ENCODE measurements around the gene MRPL22. TPM values are rescaled to one million over a fixed set of nuclear protein-coding genes. Genes with fewer than 3 reads are reported as not detected.

MRPL22 gene
- total and polyA plus RNA-seq, 8 donors, result 33.8 to 44.8 (median 42.6) TPM

DNA sequence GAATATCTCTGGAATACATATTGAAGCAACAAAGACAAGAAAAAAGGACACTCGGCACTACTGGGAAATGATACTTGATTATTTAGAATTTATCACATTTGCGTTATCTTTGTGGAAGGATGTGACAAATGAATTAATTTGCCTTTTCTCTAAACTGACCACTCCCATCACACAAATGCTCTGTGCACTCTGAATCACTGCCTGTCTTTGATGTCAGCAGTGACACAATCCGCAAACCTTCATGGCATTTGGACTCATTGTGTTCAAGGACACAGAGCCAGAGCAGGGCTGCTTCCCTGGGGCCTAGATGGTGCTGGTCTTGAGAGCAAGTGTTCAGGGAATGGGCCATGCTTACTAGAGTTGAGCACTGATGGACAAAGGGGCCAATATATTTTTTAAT, 67.8 kb downstream of the MRPL22 start:
- DNase-seq, result no peak
- Histone ChIP-seq H3K4me1 (no peaks in the 10 kb centered on the region), H3K27me3 (no peaks in the 10 kb centered on the region), H3K4me3 (no peak overlapping the region), H3K9me3 (no peaks in the 10 kb centered on the region), H3K27ac (no peak overlapping the region), H3K36me3 (no peaks in the 10 kb centered on the region)
- TF ChIP-seq, protein P1, sequence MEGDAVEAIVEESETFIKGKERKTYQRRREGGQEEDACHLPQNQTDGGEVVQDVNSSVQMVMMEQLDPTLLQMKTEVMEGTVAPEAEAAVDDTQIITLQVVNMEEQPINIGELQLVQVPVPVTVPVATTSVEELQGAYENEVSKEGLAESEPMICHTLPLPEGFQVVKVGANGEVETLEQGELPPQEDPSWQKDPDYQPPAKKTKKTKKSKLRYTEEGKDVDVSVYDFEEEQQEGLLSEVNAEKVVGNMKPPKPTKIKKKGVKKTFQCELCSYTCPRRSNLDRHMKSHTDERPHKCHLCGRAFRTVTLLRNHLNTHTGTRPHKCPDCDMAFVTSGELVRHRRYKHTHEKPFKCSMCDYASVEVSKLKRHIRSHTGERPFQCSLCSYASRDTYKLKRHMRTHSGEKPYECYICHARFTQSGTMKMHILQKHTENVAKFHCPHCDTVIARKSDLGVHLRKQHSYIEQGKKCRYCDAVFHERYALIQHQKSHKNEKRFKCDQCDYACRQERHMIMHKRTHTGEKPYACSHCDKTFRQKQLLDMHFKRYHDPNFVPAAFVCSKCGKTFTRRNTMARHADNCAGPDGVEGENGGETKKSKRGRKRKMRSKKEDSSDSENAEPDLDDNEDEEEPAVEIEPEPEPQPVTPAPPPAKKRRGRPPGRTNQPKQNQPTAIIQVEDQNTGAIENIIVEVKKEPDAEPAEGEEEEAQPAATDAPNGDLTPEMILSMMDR (IDR thresholded peaks at IDR 0.05), result no peak
- no peak for ATAC-seq
- intact Hi-C loops (cut with DNase I), result no loop called here

DNA sequence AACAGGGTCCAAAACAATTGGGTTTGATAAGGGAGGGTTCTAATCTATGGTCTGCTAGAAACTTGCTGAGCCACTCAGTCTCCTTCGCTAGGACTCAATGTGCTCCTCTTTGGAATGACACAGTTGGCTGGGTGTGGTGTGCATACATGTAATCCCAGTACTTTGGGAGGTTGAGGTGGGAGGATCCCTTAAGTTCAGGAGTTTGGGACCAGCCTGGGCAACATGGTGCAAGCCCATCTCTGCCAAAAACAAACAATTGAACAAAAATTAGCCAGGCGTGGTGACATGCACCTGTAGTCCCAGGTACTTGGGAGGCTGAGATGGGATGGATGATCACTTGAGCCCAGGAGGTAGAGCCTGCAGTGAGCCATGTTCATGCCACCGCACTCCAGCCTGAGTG, 70.0 kb downstream of the MRPL22 start:
- intact Hi-C loops (cut with DNase I), result no loop called here
- DNase-seq (no peak), ATAC-seq (no peak)
- TF ChIP-seq, protein P1 (IDR thresholded peaks at IDR 0.05), result no peak
- Histone ChIP-seq H3K36me3 (no peaks in the 10 kb centered on the region), H3K4me3 (no peak overlapping the region), H3K9me3 (no peaks in the 10 kb centered on the region), H3K4me1 (no peaks in the 10 kb centered on the region), H3K27me3 (no peaks in the 10 kb centered on the region), H3K27ac (no peak overlapping the region)

DNA sequence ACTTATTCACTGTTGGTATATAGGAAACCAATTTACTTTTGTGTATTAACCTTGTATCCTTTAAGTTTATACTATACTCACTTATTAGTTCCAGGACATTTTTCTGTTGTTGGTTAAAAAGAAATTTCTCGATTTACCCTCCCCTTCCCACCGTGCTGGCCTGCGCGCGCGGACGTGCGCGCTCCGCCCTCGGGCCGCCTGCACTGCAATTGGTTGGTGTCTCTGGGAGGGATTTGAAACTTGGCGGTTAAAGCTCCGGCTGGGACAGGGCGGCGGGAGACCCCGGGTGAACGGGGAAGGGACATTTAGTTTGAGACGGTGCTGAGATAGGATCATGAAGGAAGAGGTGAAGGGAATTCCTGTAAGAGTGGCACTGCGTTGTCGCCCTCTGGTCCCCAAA, 72.7 kb downstream of the MRPL22 start, which contains the start of gene KIF4B:
Gene KIF4B, plus strand, starts transcription at position 230 of the 400 bp plus-strand sequence. Its CDS starts 105 bp downstream, at position 335.
- H3K4me3 ChIP-seq, result no peak within 1 kb of the TSS
- DNase-seq (no peak), ATAC-seq (no peak)
- H3K27me3 ChIP-seq, result no peaks in the 10 kb centered on the region
- intact Hi-C loops (cut with DNase I), result no loop called here
- no peaks in the 10 kb centered on the region for H3K4me1 ChIP-seq
- no peaks in the 10 kb centered on the region for H3K9me3 ChIP-seq
- TF ChIP-seq, protein P1 (IDR thresholded peaks at IDR 0.05), result no peak
- H3K27ac ChIP-seq, result no peak within 1 kb of the TSS
- no peaks in the 10 kb centered on the region for H3K36me3 ChIP-seq

DNA sequence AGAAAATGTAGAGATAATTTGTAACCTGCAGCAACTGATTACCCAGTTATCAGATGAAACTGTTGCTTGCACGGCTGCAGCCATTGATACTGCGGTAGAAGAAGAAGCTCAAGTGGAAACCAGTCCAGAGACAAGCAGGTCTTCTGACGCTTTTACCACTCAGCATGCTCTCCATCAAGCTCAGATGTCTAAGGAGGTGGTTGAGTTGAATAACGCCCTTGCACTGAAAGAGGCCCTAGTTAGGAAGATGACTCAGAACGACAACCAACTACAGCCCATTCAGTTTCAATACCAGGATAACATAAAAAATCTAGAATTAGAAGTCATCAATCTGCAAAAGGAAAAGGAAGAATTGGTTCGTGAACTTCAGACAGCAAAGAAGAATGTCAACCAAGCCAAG, 74.4 kb downstream of the MRPL22 start:
- TF ChIP-seq, protein P1 (IDR thresholded peaks at IDR 0.05), result no peak
- H3K4me1 ChIP-seq, result no peaks in the 10 kb centered on the region
- no peaks in the 10 kb centered on the region for H3K36me3 ChIP-seq
- ATAC-seq (no peak), DNase-seq (no peak)
- H3K9me3 ChIP-seq, result no peaks in the 10 kb centered on the region
- H3K4me3 ChIP-seq, result no peak overlapping the region
- H3K27me3 ChIP-seq, result no peaks in the 10 kb centered on the region
- no peak overlapping the region for H3K27ac ChIP-seq
- intact Hi-C loops (cut with DNase I), result no loop called here

DNA sequence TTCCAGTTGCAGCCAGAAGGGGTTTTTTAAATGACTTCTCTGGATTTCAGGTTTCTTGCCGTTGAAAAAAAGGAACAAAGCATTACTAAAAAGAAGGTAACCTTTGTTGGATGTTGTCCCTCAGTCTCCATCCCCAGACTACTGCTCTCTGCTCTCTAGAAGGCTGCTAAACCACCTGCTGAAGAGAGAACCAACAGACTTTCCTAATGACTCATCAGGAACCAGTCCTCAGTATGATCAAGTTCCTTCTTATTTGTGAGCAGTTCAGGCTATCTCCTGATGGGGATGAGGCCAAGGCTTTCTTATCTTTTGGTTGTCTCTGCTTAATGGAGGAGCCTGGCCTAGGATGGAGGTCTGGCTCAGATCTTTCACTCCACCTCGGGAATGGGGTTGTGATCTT, 76.7 kb downstream of the MRPL22 start:
- TF ChIP-seq, protein P1 (IDR thresholded peaks at IDR 0.05), result no peak
- Histone ChIP-seq H3K36me3 (no peaks in the 10 kb centered on the region), H3K4me3 (no peak overlapping the region), H3K9me3 (no peaks in the 10 kb centered on the region), H3K27ac (no peak overlapping the region), H3K27me3 (no peaks in the 10 kb centered on the region), H3K4me1 (no peaks in the 10 kb centered on the region)
- ATAC-seq, result no peak
- intact Hi-C loops (cut with DNase I), result no loop called here
- DNase-seq, result no peak

Other genes with a start within 250 kb of the MRPL22 start
- gene LARP1, start 185.7 kb upstream of the MRPL22 start, total RNA-seq, result 100 to 1,000 TPM; 126 to 172 TPM
- gene LARP1, start 185.7 kb upstream of the MRPL22 start, polyA plus RNA-seq (ENCODE audit: insufficient read length in 6 of 6), result 100 to 1,000 TPM in 5 of 6 donors, 10 to 100 TPM in 1; 90.3 to 119 (median 105) TPM
- 10 to 100 TPM; 17.9 to 41.9 TPM for gene FAXDC2, start 90.5 kb upstream of the MRPL22 start, total RNA-seq
- gene FAXDC2, start 90.5 kb upstream of the MRPL22 start, polyA plus RNA-seq (ENCODE audit: insufficient read length in 6 of 6), result 10 to 100 TPM; 26.9 to 55.3 (median 37.0) TPM
- gene CNOT8, start 82.4 kb upstream of the MRPL22 start, total RNA-seq, result 10 to 100 TPM; 65.8 to 75.9 TPM
- 10 to 100 TPM; 84.3 to 95.4 (median 86.9) TPM for gene CNOT8, start 82.4 kb upstream of the MRPL22 start, polyA plus RNA-seq (ENCODE audit: insufficient read length in 6 of 6)
- 10 to 100 TPM; 10.2 to 13.1 TPM for gene GEMIN5, start 2.9 kb upstream of the MRPL22 start, total RNA-seq
- gene GEMIN5, start 2.9 kb upstream of the MRPL22 start, polyA plus RNA-seq (ENCODE audit: insufficient read length in 6 of 6), result 10 to 100 TPM; 22.0 to 24.7 (median 23.2) TPM
- under 1 TPM in 1 of 2 donors, not detected in 1; 0.05 TPM for gene KIF4B, start 72.7 kb downstream of the MRPL22 start, total RNA-seq
- gene KIF4B, start 72.7 kb downstream of the MRPL22 start, polyA plus RNA-seq (ENCODE audit: insufficient read length in 6 of 6), result under 1 TPM; 0.10 to 0.40 (median 0.27) TPM